Liver (tissue), 3 donors: Measurements from ENCODE around the gene TNFRSF13B.

ENCODE experiments used
- ATF3 ChIP-seq: IDR thresholded peaks from 2 replicates; pipeline ENCODE4 v1.6.1; 2016; ENCODE audit warnings: antibody characterized with exemption
- CTCF ChIP-seq: fragments of 150-350 bp; IDR thresholded peaks from 2 replicates; pipeline ENCODE4 v1.5.1; 2017; ENCODE audit warnings: improper control_type of control experiment, low read depth, low read length; ENCODE audit not compliant: missing input control
- EGR1 ChIP-seq, 2 donors: IDR thresholded peaks; 2 replicates each; pipeline ENCODE4 v1.6.1; 2016 to 2018; ENCODE audit warnings: antibody characterized with exemption in 2 of 2, low read depth in 2 of 2
- FOXA1 ChIP-seq: IDR thresholded peaks from 2 replicates; pipeline ENCODE4 v1.6.1; 2016; ENCODE audit warnings: antibody characterized with exemption
- HNF4G ChIP-seq: IDR thresholded peaks from 2 replicates; pipeline ENCODE4 v1.6.1; 2016; ENCODE audit warnings: antibody characterized with exemption
- JUND ChIP-seq, 2 donors: IDR thresholded peaks; 2 replicates each; pipeline ENCODE4 v1.6.1; 2016; ENCODE audit warnings: antibody characterized with exemption in 2 of 2
- MAX ChIP-seq: IDR thresholded peaks from 2 replicates; pipeline ENCODE4 v1.6.1; 2016; ENCODE audit warnings: antibody characterized with exemption
- RAD21 ChIP-seq, 2 donors: IDR thresholded peaks; 2 replicates each; pipeline ENCODE4 v1.6.1; 2016; ENCODE audit warnings: antibody characterized with exemption in 2 of 2, mild to moderate bottlenecking in 2 of 2
- RXRA ChIP-seq, 2 donors: IDR thresholded peaks; 2 replicates each; pipeline ENCODE4 v1.6.1; 2017 to 2018; ENCODE audit warnings: antibody characterized with exemption in 2 of 2, mild to moderate bottlenecking in 1 of 2
- SP1 ChIP-seq: IDR thresholded peaks from 2 replicates; pipeline ENCODE4 v1.6.1; 2018; ENCODE audit warnings: antibody characterized with exemption, mild to moderate bottlenecking
- TAF1 ChIP-seq: conservative IDR thresholded peaks from 2 replicates; pipeline ENCODE4 v1.6.1; 2016; ENCODE audit warnings: antibody characterized with exemption, mild to moderate bottlenecking
- YY1 ChIP-seq: IDR thresholded peaks from 2 replicates; pipeline ENCODE4 v1.6.1; 2016; ENCODE audit warnings: antibody characterized with exemption, mild to moderate bottlenecking
- TF ChIP-seq, protein P1 (sequence below): IDR thresholded peaks from 2 replicates; pipeline ENCODE4 v1.6.1; 2016; ENCODE audit warnings: antibody characterized with exemption, mild to moderate bottlenecking
- donor health status: healthy.
- donor health status: healthy.

GRCh38 chr17:17015230-17015629 is 43.3 kb upstream of the TNFRSF13B start:
- TF ChIP-seq, protein P1, sequence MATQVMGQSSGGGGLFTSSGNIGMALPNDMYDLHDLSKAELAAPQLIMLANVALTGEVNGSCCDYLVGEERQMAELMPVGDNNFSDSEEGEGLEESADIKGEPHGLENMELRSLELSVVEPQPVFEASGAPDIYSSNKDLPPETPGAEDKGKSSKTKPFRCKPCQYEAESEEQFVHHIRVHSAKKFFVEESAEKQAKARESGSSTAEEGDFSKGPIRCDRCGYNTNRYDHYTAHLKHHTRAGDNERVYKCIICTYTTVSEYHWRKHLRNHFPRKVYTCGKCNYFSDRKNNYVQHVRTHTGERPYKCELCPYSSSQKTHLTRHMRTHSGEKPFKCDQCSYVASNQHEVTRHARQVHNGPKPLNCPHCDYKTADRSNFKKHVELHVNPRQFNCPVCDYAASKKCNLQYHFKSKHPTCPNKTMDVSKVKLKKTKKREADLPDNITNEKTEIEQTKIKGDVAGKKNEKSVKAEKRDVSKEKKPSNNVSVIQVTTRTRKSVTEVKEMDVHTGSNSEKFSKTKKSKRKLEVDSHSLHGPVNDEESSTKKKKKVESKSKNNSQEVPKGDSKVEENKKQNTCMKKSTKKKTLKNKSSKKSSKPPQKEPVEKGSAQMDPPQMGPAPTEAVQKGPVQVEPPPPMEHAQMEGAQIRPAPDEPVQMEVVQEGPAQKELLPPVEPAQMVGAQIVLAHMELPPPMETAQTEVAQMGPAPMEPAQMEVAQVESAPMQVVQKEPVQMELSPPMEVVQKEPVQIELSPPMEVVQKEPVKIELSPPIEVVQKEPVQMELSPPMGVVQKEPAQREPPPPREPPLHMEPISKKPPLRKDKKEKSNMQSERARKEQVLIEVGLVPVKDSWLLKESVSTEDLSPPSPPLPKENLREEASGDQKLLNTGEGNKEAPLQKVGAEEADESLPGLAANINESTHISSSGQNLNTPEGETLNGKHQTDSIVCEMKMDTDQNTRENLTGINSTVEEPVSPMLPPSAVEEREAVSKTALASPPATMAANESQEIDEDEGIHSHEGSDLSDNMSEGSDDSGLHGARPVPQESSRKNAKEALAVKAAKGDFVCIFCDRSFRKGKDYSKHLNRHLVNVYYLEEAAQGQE, result no peak
- TF ChIP-seq CTCF, result no peak
- no peak for TF ChIP-seq MAX
- no peak for TF ChIP-seq YY1
- no peak for TF ChIP-seq JUND (IDR thresholded peaks at IDR 0.05)
- TF ChIP-seq TAF1, result no peak
- TF ChIP-seq FOXA1, result no peak
- TF ChIP-seq RAD21 (IDR thresholded peaks at IDR 0.05), result no peak
- no peak for TF ChIP-seq SP1
- no peak for TF ChIP-seq HNF4G
- TF ChIP-seq RXRA (IDR thresholded peaks at IDR 0.05), result no peak
- TF ChIP-seq ATF3, result no peak
- no peak for TF ChIP-seq EGR1 (IDR thresholded peaks at IDR 0.05; ENCODE audit: low read depth in 2 of 2)
